Hepatocyte (in vitro differentiated cells): Measurements from ENCODE around the gene PCBP3. TPM values are rescaled to one million over a fixed set of nuclear protein-coding genes. Genes with fewer than 3 reads are reported as not detected.
"Not testable (repeated sequence)": the region's sequence is repeated elsewhere in the genome, so short reads cannot be mapped to it uniquely, and the experiment has no call there.

ENCODE experiments used
- DNase-seq: peaks from one replicate; pipeline ENCODE4 v3.0.0-alpha.2; 2016; ENCODE audit warnings: low spot score
- H2AFZ ChIP-seq: fragments of 200-600 bp; sonication (generic); 2 replicates; pipeline ENCODE4 v1.6.0; 2016; ENCODE audit warnings: antibody characterized with exemption, mild to moderate bottlenecking
- H3K27ac ChIP-seq: fragments of 200-600 bp; sonication (generic); 2 replicates; pipeline ENCODE4 v1.5.1; 2016; ENCODE audit warnings: mild to moderate bottlenecking
- H3K27me3 ChIP-seq: fragments of 200-600 bp; sonication (generic); 2 replicates; pipeline ENCODE4 v1.6.1; 2016
- H3K36me3 ChIP-seq: fragments of 200-600 bp; sonication (generic); replicated peaks from 2 replicates; pipeline ENCODE4 v1.5.1; 2016; ENCODE audit warnings: low read depth; ENCODE audit not compliant: insufficient read depth
- H3K4me1 ChIP-seq: fragments of 200-600 bp; sonication (generic); 2 replicates; pipeline ENCODE4 v1.5.1; 2016; ENCODE audit warnings: mild to moderate bottlenecking, moderate library complexity; ENCODE audit not compliant: insufficient read depth
- H3K4me2 ChIP-seq: fragments of 200-600 bp; sonication (generic); 2 replicates; pipeline ENCODE4 v1.6.0; 2016
- H3K4me3 ChIP-seq: fragments of 200-600 bp; sonication (generic); 2 replicates; pipeline ENCODE4 v1.5.1; 2016; ENCODE audit warnings: mild to moderate bottlenecking
- H3K79me2 ChIP-seq: fragments of 200-600 bp; sonication (generic); 2 replicates; pipeline ENCODE4 v1.6.0; 2017; ENCODE audit warnings: mild to moderate bottlenecking
- H3K9me2 ChIP-seq: fragments of 200-600 bp; sonication (generic); replicated peaks from 2 replicates; pipeline ENCODE4 v1.6.0; 2017; ENCODE audit warnings: mild to moderate bottlenecking; ENCODE audit not compliant: insufficient read depth
- H3K9me3 ChIP-seq: fragments of 200-600 bp; sonication (generic); 2 replicates; pipeline ENCODE4 v1.5.1; 2016; ENCODE audit warnings: low read depth, mild to moderate bottlenecking
- H4K20me1 ChIP-seq: fragments of 200-600 bp; sonication (generic); 2 replicates; pipeline ENCODE4 v1.6.0; 2016; ENCODE audit warnings: mild to moderate bottlenecking; ENCODE audit not compliant: insufficient read depth, poor library complexity, severe bottlenecking
- CTCF ChIP-seq: fragments of 200-600 bp; sonication (generic); IDR thresholded peaks from 2 replicates; pipeline ENCODE4 v1.5.1; 2016; ENCODE audit warnings: antibody characterized with exemption, mild to moderate bottlenecking; ENCODE audit not compliant: poor library complexity
- EZH2 ChIP-seq: fragments of 200-600 bp; sonication (generic); IDR thresholded peaks from 2 replicates; pipeline ENCODE4 v1.6.1; 2016; ENCODE audit warnings: antibody characterized with exemption, mild to moderate bottlenecking, borderline replicate concordance
- EZH2phosphoT487 ChIP-seq: fragments of 200-600 bp; sonication (generic); IDR thresholded peaks from one replicate; pipeline ENCODE4 v1.6.1; 2018; ENCODE audit warnings: antibody characterized with exemption, mild to moderate bottlenecking, low read depth, moderate library complexity; ENCODE audit not compliant: unreplicated experiment, severe bottlenecking
- WGBS: methylation state at CpG from one replicate; pipeline ENCODE4 v1.1.6; 2016; ENCODE audit warnings: low lambda C conversion rate; ENCODE audit errors: missing lambda C conversion rate; 5-methylcytosine and 5-hydroxymethylcytosine counted together
- polyA plus RNA-seq: library from polyadenylated mRNA; unstranded; fragments of >200 nt; fragmentation: Nextera tagmentation; extraction: Ambion mirVana; gene quantifications from 2 replicates; pipeline ENCODE4 v1.2.1, GENCODE V29; 2016
- total RNA-seq: library from RNA; depleted of rRNA; stranded (reverse); fragments of >200 nt; gene quantifications from 2 replicates; pipeline ENCODE4 v1.2.3, GENCODE V29; 2014

Gene PCBP3
- total and polyA plus RNA-seq, 2 experiments from 2014 or later, result 3.1 to 8.8 TPM

DNA sequence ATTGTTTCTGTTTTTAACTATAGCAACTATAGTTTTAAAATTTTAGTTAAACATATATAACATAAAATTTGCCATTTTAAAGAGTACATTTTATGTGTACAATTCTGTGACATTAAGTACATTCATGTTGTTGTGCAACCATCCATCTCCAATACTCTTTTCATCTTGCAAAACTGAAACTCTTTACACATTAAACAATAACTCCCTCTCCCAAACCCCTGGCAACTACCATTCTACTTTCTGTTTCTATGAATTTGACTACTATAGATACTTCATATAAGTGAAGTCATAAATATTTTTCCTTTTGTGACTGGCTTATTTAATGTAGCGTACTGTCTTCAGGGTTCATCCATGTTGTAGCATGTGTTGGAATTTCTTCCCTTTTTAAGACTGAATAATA, 25.9 kb downstream of the PCBP3 start:
- Histone ChIP-seq H3K27ac (no peak overlapping the region), H3K9me3 (no peaks in the 10 kb centered on the region), H4K20me1 (no peaks in the 10 kb centered on the region), H2AFZ (no peak overlapping the region), H3K27me3 (no peaks in the 10 kb centered on the region), H3K4me2 (no peak overlapping the region), H3K79me2 (no peaks in the 10 kb centered on the region), H3K36me3 (no peaks in the 10 kb centered on the region), H3K4me1 (no peaks in the 10 kb centered on the region), H3K9me2 (no peaks in the 10 kb centered on the region), H3K4me3 (no peak overlapping the region)
- TF ChIP-seq CTCF (no peak), EZH2 (no peak), EZH2phosphoT487 (no peak)
- no peak for DNase-seq
- 91% methylated on average over 1 of the region's 1 CpG for WGBS

- no peaks in the 10 kb centered on the region for H3K27me3 ChIP-seq
- H3K4me1 ChIP-seq, result no peaks in the 10 kb centered on the region
- H3K4me2 ChIP-seq, result no peak overlapping the region
- H3K36me3 ChIP-seq, result no peaks in the 10 kb centered on the region
- H3K79me2 ChIP-seq, result no peaks in the 10 kb centered on the region
- H4K20me1 ChIP-seq, result no peaks in the 10 kb centered on the region
- TF ChIP-seq CTCF (no peak), EZH2 (no peak), EZH2phosphoT487 (no peak)
- H2AFZ ChIP-seq, result no peak overlapping the region
- no peak overlapping the region for H3K4me3 ChIP-seq
- H3K9me2 ChIP-seq, result no peaks in the 10 kb centered on the region
- DNase-seq, result no peak
- no peaks in the 10 kb centered on the region for H3K9me3 ChIP-seq
- 85% methylated on average over 3 of the region's 3 CpGs for WGBS
- no peak overlapping the region for H3K27ac ChIP-seq
Measured at GRCh38 chr21:45670731-45671130, 27.2 kb downstream of the PCBP3 start.

DNA sequence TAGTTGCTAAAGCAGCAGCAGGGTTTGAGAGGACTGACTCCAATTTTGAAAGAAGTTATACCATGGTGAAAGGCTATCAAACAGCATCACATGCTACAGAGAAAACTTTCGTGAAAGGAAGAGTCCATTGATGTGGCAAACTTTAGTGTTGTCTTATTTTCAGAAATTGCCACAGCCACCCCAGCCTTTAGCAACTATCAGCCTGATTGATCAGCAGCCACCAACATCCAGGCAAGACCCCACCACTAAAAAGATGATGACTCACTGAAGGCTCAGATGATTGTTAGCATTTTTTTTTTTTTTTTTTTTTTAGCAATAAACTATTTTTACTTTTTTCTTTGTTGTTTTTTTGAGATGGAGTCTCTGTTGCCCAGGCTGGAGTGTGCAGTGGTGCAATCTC, 35.3 kb downstream of the PCBP3 start:
- not testable (repeated sequence) for H3K4me1 ChIP-seq, DNase-seq, H3K9me3 ChIP-seq, H4K20me1 ChIP-seq, H2AFZ ChIP-seq, H3K27ac ChIP-seq, H3K9me2 ChIP-seq, H3K79me2 ChIP-seq, H3K4me2 ChIP-seq, H3K27me3 ChIP-seq, H3K36me3 ChIP-seq, H3K4me3 ChIP-seq
- WGBS, result 88% methylated on average over 1 of the region's 1 CpG

DNA sequence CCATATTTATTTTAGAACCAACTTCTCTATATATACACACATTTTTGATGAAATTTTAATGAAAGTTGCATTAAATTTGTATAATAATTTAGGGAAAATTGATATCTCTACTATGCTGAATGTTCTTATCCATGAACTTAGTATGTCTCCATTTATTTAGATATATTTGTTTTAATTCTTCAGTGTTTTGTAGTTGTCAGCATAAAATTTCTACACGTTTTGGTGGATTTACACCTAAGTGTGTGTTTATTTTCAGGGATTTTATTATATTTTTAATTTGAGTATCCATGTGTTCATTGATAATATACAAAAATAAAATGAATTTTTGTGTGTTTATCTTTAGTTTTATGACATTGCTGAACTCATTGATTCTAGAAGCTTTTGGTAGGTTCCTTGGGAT, 36.7 kb downstream of the PCBP3 start:
- Histone ChIP-seq H3K4me2 (no peak overlapping the region), H3K79me2 (no peaks in the 10 kb centered on the region), H3K9me2 (no peaks in the 10 kb centered on the region), H3K27me3 (no peaks in the 10 kb centered on the region), H3K4me1 (no peaks in the 10 kb centered on the region), H3K9me3 (no peaks in the 10 kb centered on the region), H3K27ac (no peak overlapping the region), H3K4me3 (no peak overlapping the region), H2AFZ (no peak overlapping the region), H3K36me3 (no peaks in the 10 kb centered on the region), H4K20me1 (no peaks in the 10 kb centered on the region)
- 80% methylated on average over 1 of the region's 1 CpG for WGBS
- DNase-seq, result no peak
- TF ChIP-seq EZH2, result no peak
- no peak for TF ChIP-seq EZH2phosphoT487
- no peak for TF ChIP-seq CTCF
